Measurements from ENCODE around the gene PIGN. TPM values are rescaled to one million over a fixed set of nuclear protein-coding genes. Genes with fewer than 3 reads are reported as not detected.

Gene PIGN
- 10 to 100 TPM; 27.5 to 38.2 (median 31.9) TPM for polyA plus RNA-seq (ENCODE audit: insufficient read length in 4 of 4)

GRCh38 chr18:62186774-62187542, at the start of gene PIGN, which contains the start of gene RELCH:
TSS of gene PIGN (minus strand) at chr18:62187056. CDS start at chr18:62161353, 25,703 bp downstream.
TSS of gene RELCH (plus strand) at chr18:62187255. CDS start at chr18:62187506, 251 bp downstream.
- peak; percentile 94 to 99 (median 98) for DNase-seq (ENCODE audit: low read depth in 4 of 4, low spot score in 3 of 4)

- DNase-seq (ENCODE audit: low read depth in 4 of 4, low spot score in 3 of 4), result no peak
Observed at GRCh38 chr18:62236252-62236651, 49.4 kb upstream of the PIGN start.

- DNase-seq (ENCODE audit: low read depth in 4 of 4, low spot score in 3 of 4), result no peak
Observed at GRCh38 chr18:62226047-62226446, 39.2 kb upstream of the PIGN start.

- DNase-seq (ENCODE audit: low read depth in 4 of 4, low spot score in 3 of 4), result no peak
Observed at GRCh38 chr18:62224229-62224628, 37.4 kb upstream of the PIGN start.

GRCh38 chr18:62214790-62215189, 27.9 kb upstream of the PIGN start:
- no peak for DNase-seq (ENCODE audit: low read depth in 4 of 4, low spot score in 3 of 4)

GRCh38 chr18:62211325-62211828, 24.5 kb upstream of the PIGN start:
- no peak for DNase-seq (ENCODE audit: low read depth in 4 of 4, low spot score in 3 of 4)

- DNase-seq (ENCODE audit: low read depth in 4 of 4, low spot score in 3 of 4), result no peak
Observed at GRCh38 chr18:62210138-62210537, 23.3 kb upstream of the PIGN start.

- no peak for DNase-seq (ENCODE audit: low read depth in 4 of 4, low spot score in 3 of 4)
Observed at GRCh38 chr18:62209046-62209445, 22.2 kb upstream of the PIGN start.

GRCh38 chr18:62206593-62206992, 19.7 kb upstream of the PIGN start:
- no peak for DNase-seq (ENCODE audit: low read depth in 4 of 4, low spot score in 3 of 4)

- DNase-seq (ENCODE audit: low read depth in 4 of 4, low spot score in 3 of 4), result no peak
Observed at GRCh38 chr18:62205824-62206223, 19.0 kb upstream of the PIGN start.

- DNase-seq (ENCODE audit: low read depth in 4 of 4, low spot score in 3 of 4), result no peak
Observed at GRCh38 chr18:62201870-62202269, 15.0 kb upstream of the PIGN start.

- DNase-seq (ENCODE audit: low read depth in 4 of 4, low spot score in 3 of 4), result no peak
Observed at GRCh38 chr18:62200121-62200914, 13.5 kb upstream of the PIGN start.

- no peak for DNase-seq (ENCODE audit: low read depth in 4 of 4, low spot score in 3 of 4)
Observed at GRCh38 chr18:62199629-62200028, 12.8 kb upstream of the PIGN start.

- DNase-seq (ENCODE audit: low read depth in 4 of 4, low spot score in 3 of 4), result no peak
Observed at GRCh38 chr18:62198259-62198658, 11.4 kb upstream of the PIGN start.

- no peak for DNase-seq (ENCODE audit: low read depth in 4 of 4, low spot score in 3 of 4)
Observed at GRCh38 chr18:62196980-62197379, 10.1 kb upstream of the PIGN start.

- DNase-seq (ENCODE audit: low read depth in 4 of 4, low spot score in 3 of 4), result no peak
Observed at GRCh38 chr18:62196079-62196478, 9.2 kb upstream of the PIGN start.

GRCh38 chr18:62189208-62189607, 2.4 kb upstream of the PIGN start:
- DNase-seq (ENCODE audit: low read depth in 4 of 4, low spot score in 3 of 4), result no peak

- DNase-seq (ENCODE audit: low read depth in 4 of 4, low spot score in 3 of 4), result peak in 1 of 4 donors; percentile 4
Observed at GRCh38 chr18:62187543-62188510, 971 bp upstream of the PIGN start.

GRCh38 chr18:62186499-62186773, 420 bp downstream of the PIGN start:
- DNase-seq (ENCODE audit: low read depth in 4 of 4, low spot score in 3 of 4), result peak in 1 of 4 donors; percentile 31

GRCh38 chr18:62183578-62184195, 3.2 kb downstream of the PIGN start:
- DNase-seq (ENCODE audit: low read depth in 4 of 4, low spot score in 3 of 4), result peak in 1 of 4 donors; percentile 23
